NB4 (cell line): ENCODE results near the gene EMC1.

Experiments
- POLR2A ChIP-seq: IDR thresholded peaks from 2 replicates; pipeline ENCODE4 v1.6.1; 2011; ENCODE audit warnings: mild to moderate bottlenecking; ENCODE audit not compliant: insufficient read length; ENCODE audit errors: extremely low read depth
- TF ChIP-seq, protein P1 (sequence below): IDR thresholded peaks from one replicate; pipeline ENCODE4 v1.5.1; 2012; ENCODE audit warnings: low read depth, low read length

GRCh38 chr1:19287436-19288185 lies 36.3 kb upstream of the EMC1 start:
- TF ChIP-seq, protein P1, sequence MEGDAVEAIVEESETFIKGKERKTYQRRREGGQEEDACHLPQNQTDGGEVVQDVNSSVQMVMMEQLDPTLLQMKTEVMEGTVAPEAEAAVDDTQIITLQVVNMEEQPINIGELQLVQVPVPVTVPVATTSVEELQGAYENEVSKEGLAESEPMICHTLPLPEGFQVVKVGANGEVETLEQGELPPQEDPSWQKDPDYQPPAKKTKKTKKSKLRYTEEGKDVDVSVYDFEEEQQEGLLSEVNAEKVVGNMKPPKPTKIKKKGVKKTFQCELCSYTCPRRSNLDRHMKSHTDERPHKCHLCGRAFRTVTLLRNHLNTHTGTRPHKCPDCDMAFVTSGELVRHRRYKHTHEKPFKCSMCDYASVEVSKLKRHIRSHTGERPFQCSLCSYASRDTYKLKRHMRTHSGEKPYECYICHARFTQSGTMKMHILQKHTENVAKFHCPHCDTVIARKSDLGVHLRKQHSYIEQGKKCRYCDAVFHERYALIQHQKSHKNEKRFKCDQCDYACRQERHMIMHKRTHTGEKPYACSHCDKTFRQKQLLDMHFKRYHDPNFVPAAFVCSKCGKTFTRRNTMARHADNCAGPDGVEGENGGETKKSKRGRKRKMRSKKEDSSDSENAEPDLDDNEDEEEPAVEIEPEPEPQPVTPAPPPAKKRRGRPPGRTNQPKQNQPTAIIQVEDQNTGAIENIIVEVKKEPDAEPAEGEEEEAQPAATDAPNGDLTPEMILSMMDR = no peak
- no peak for TF ChIP-seq POLR2A
